Hepatocyte (in vitro differentiated cells): ENCODE results near the gene NFYC.

Experiments used
- EZH2 ChIP-seq: fragments of 200-600 bp; sonication (generic); IDR thresholded peaks from 2 replicates; pipeline ENCODE4 v1.6.1; 2016; ENCODE audit warnings: antibody characterized with exemption, mild to moderate bottlenecking, borderline replicate concordance
- EZH2phosphoT487 ChIP-seq: fragments of 200-600 bp; sonication (generic); IDR thresholded peaks from one replicate; pipeline ENCODE4 v1.6.1; 2018; ENCODE audit warnings: antibody characterized with exemption, mild to moderate bottlenecking, low read depth, moderate library complexity; ENCODE audit not compliant: unreplicated experiment, severe bottlenecking
- TF ChIP-seq, protein P1 (sequence below): fragments of 200-600 bp; sonication (generic); IDR thresholded peaks from 2 replicates; pipeline ENCODE4 v1.5.1; 2016; ENCODE audit warnings: antibody characterized with exemption, mild to moderate bottlenecking; ENCODE audit not compliant: poor library complexity

- TF ChIP-seq, protein P1, sequence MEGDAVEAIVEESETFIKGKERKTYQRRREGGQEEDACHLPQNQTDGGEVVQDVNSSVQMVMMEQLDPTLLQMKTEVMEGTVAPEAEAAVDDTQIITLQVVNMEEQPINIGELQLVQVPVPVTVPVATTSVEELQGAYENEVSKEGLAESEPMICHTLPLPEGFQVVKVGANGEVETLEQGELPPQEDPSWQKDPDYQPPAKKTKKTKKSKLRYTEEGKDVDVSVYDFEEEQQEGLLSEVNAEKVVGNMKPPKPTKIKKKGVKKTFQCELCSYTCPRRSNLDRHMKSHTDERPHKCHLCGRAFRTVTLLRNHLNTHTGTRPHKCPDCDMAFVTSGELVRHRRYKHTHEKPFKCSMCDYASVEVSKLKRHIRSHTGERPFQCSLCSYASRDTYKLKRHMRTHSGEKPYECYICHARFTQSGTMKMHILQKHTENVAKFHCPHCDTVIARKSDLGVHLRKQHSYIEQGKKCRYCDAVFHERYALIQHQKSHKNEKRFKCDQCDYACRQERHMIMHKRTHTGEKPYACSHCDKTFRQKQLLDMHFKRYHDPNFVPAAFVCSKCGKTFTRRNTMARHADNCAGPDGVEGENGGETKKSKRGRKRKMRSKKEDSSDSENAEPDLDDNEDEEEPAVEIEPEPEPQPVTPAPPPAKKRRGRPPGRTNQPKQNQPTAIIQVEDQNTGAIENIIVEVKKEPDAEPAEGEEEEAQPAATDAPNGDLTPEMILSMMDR: no peak
- TF ChIP-seq EZH2: no peak
- TF ChIP-seq EZH2phosphoT487: no peak
Observed at GRCh38 chr1:40753142-40753882, 61.8 kb downstream of the NFYC start.
